Stimulated activated CD4-positive, alpha-beta T cell treated with anti-CD3 and anti-CD28 coated beads, Interleukin-15, amount 100 ng/mL, for 48 hours (primary cell): ENCODE results near the gene LGI4.

Source experiments
- DNase-seq, 2 donors: peaks; one replicate each; pipeline ENCODE4 v3.0.0-alpha.2; 2020; ENCODE audit warnings: low read depth in 2 of 2

LGI4 gene

DNA sequence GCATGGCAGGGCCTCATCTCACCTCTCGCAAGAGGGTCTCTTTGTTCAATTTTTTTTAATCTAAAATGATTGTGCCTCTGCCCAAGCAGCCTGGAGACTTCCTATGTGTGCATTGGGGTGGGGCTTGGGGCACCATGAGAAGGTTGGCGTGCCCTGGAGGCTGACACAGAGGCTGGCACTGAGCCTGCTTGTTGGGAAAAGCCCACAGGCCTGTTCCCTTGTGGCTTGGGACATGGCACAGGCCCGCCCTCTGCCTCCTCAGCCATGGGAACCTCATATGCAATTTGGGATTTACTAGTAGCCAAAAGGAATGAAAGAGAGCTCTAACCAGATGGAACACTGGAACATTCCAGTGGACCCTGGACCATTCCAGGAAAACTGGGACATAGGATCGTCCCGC lies 11.3 kb downstream of the LGI4 start:
- no peak for DNase-seq

- no peak for DNase-seq
These were observed 11.9 kb downstream of the LGI4 start for GRCh38 chr19:35122687-35123551.

DNA sequence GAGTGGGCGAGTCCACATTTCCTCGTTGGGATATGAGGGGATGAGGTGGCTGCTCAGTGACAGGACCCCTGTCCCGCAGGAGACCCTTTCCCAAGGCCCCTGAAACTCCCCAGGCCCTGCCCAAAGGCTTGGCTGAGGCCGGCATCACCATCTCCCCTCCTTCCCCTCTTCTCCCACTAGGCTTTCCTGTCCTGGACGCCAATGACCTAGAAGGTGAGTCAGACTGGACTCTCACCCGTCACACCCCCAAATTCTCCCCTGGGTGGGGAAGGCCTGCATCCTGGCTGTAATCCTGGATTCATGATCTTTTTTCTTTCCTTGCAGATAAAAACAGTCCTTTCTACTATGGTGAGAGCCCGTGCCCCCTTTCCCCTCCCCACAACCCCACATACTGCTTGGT lies 14.0 kb downstream of the LGI4 start:
- no peak for DNase-seq

DNA sequence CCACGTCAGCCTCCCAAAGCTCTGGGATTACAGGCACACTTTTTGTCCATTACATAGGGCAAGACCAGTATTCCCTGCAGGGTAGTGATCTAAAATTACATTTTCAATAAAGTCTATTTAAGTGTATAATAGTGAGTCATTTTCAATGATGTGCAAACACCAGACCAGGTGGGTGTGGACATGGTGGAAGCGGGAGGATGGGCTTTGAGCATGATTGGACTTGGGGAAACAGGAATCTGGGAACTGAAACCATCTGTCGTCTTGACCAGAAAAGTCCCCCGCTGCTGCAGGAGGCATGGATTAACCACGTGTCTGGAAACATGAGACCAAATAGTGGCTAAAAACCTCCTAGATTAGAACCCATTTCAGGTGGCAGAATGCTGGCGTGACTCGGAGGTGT lies 14.4 kb downstream of the LGI4 start:
- no peak for DNase-seq

DNA sequence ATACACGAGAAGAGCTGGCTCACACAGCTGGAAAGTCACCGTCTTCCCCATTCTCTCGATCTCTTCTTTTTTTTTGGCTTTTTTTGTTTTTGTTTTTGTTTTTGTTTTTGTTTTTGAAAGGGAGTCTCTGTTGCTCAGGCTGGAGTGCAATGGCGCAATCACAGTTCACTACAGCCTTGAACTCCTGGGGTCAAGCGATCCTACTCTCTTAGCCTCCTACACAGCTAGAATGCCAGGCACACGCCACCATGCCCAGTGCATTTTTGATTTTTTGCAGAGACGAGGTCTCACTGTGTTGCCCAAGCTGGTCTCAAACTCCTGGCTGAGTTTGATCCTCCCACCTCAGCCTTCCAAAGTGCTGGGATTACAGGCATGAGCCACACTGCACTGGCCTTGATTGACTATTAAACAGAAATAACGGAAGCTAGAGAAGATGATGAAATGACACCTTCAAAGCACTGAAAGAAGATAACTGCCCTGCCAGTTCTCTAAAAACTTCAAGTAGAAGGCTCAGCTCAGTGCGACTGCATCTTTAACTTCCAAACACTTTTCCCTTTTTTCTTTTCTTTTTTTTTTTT lies 15.2 kb downstream of the LGI4 start:
- no peak for DNase-seq

DNA sequence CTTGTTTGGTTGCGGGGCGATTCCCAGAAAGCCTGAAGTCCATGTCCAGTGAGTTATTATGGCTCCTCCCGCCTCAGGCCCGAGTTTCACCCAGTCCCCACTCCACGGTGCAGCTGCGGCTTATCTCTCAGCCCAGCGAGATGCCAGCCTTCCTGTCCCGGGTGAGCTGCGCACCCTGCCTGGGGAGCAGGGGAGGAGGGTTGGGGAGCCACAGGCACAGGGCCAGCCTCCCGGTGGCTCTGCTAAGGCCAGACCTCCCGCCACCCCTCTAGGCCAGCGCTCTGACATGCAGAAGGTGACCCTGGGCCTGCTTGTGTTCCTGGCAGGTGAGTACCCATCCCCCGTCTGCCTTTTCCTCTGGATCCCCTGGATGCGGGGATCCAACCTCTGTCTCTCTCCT lies 15.8 kb downstream of the LGI4 start:
- DNase-seq = no peak

DNA sequence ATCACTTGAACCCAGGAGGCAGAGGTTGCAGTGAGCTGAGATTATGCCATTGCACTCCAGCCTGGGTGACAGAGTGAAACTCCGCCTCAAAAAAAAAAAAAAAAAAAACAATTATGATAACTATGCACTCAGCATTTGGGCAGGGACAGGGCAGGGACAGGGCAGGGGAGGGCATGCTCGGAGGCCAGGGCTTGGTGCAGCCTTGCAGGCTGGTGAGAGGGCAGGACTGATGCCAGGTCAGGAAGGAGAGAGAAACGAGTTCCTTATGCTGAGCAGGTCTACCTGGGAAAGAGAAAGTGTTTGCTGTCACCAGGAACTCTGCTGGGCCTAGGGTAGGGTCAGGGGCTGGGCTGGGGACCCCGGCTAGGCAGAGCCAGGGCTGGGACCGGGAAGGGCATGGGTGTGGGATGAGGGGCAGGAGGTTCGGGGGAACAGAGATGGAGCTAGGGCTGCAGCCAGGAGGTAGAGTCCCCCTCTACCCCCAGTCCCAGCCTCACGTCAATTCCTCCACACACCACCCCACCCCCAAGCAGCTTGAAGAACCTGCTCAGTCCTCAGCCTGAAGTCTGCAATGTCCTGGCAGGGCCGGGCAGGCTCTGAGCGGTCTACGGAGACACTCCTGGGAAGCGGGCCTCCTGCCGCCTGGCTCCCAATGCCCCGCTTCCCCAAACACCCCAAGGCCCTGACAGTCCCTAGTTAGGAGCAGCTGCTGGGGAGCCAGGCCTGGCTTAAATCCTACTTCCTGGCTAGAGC lies 16.4 kb downstream of the LGI4 start:
- DNase-seq = no peak

- no peak for DNase-seq
These were observed 17.1 kb downstream of the LGI4 start for GRCh38 chr19:35117799-35118198.

- DNase-seq = no peak
These were observed 17.7 kb downstream of the LGI4 start for GRCh38 chr19:35117116-35117515.

DNA sequence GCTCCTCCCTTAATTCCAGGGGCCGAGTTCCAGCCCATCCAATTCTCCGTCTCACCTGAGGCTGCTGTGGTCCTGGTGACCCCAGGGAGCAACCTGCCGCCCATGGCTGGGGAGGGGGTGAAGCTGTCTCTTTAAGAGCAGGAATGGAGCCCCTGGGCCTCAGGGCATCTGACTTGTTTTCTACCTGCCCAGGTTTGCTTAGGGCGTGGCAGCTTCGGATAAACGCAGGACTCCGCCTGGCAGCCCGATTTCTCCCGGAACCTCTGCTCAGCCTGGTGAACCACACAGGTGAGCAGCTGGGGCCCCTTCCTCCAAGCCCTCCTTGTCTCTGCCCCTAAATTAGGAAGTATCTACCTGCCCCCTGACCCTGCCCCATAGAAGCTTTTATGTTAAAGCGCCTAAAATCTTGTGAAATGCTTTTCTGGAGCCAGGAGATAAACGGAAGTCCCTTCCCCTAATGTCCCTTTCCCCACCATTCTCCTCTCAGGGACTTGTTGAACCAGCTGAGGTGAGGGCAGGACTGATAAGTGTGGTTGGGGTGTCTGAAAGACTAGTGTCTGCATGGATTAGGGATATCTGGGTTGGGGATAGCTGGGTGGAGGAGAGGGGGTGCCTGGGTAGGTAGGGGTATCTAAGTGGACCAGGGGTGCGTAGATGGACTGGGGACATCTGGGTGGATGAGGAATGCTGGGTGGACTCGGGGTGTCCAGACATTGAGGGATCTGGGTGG lies 18.6 kb downstream of the LGI4 start:
- no peak for DNase-seq

DNA sequence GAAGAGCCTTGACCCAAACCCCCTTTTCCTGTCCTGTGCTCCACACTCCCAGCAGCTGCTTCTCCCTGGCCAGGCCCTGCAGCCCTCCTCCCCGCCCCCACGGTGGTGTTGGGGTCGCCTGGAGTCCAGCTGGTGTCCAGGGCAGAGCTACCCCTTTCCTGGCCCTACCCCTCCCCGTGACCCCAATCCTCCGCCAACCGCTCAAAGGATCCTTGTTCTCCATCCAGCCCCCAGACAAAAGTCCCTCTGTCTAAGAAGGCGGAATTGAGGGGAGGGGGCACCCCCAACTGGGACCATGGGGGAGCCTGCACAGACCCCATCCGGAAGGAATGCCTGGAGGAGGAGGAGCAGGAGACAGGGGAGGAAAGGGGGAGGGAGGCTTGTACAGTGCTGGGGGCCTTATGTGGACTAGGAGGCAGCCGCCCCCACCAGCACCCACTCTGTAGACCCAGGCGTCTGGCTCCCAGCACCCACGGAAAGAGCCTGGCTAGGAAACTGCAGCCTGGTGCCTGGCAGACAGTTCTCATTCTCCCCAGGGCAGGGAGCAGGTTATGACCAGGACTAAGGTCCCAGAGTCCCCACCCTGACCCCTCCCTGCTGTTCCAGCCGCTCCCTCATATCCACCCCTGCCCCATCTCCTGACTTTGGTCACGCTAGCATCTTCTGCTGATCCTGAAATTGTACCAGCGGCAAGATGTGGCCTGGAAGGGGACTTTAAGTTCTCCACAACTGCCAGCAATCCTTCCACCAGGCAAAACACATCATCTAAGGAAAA lies 19.5 kb downstream of the LGI4 start, which contains the start of gene FXYD3:
FXYD3 (plus strand) TSS at position 647 of the 775 bp plus-strand sequence. CDS start 3,554 bp downstream, outside the sequence.
- DNase-seq = no peak

GRCh38 chr19:35114353-35115176 lies 20.3 kb downstream of the LGI4 start:
- DNase-seq = peak; percentile 41 to 55

GRCh38 chr19:35112995-35113688 lies 21.7 kb downstream of the LGI4 start:
- no peak for DNase-seq

- no peak for DNase-seq
These were observed 23.9 kb downstream of the LGI4 start for GRCh38 chr19:35110974-35111373.

DNA sequence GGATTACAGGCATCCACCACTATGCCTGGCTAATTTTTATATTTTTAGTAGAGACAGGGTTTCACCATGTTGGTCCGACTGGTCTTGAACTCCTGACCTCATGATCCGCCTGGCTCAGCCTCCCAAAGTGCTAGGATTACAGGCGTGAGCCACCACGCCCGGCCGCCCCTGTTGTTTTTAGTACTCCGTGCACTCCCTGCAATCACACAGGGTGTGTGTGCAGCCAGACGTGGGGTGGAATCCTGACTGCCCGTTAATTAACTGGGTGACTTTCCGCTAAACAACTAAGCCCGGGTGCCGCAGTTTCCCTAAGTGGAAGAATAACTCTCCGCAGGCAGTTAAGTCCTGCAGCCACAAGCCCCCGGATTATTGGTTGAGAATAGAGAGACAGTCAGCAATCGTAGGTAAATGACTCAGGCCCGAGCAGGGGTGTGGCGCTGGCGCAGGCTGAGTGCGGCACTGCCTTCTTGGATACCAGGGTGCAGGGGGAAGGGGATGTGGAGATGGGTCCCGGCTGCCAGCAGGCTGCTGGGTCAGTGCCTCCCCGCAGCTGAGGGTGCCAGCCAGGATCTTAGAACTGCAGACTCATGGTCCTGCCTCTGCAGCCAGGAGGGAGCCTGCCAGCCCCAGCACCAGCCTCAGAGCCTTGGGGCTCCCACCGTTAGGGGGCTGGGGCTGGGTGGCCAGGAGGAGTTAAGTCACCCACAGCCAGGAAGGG lies 25.3 kb downstream of the LGI4 start:
- no peak for DNase-seq

DNA sequence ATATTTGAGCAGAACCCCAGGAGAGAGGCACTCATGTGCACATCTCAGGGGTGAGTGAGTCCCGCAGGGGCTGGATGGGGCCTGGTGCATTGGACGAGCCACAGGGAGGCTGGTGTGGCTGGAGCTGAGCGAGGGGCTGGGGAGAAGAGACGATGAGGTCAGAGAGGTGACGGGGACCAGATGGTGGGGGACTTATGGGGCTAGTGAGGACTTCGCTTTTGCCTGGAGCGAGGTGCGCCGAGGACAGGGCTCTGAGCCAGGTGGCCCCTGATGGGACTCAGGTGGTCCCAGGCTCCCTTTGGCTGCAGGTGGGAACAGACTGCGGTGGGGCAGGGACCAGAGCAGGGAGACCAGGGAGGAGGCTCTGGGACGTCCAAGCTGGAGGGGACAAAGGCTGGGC lies 26.1 kb downstream of the LGI4 start:
- no peak for DNase-seq

- DNase-seq = no peak
These were observed 27.3 kb downstream of the LGI4 start for GRCh38 chr19:35107545-35107944.

DNA sequence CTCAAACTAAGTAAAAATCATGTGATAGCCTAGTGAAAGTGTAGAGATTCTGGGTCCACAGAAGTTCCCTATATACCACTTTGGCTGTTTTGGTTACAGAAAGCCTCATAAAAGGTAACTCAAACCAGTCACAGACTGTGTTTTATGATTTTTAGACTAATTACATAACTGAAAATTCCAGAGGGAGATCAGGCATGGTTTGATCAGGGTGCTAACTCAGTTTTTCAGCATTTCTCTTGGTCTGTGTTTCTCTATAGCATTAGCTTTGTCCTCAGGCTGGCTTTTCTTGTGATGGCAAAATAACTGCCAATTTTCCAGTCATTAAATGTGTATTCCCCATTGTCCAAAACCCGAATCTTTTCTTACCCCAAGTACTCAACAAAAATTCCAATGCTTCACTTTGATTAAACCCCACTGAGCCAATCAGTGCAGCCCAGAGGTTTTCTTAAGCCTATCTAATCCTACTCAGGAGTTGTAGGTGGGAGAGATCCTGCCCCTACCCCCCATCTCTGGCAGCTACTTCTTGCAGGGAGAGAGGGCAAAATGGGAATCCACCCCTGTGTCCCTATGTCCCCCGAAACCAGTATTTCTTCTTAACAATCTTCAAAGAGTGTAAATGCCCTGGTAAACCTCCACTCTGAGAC lies 27.8 kb downstream of the LGI4 start:
- no peak for DNase-seq

DNA sequence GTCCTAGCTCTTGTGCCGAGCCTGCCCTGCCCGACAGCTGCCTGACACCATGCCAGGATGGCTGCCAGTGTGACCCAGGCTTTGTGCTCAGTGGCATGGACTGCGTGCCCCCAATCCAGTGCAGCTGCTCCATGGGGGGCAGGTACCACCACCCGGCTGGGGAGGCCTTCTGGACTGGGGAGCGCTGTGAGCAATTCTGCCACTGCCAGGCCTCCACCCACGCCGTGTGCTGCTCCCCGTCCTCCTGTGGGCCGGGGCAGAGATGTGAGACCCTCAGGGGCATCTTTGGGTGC lies 28.6 kb downstream of the LGI4 start:
- no peak for DNase-seq
